ENCODE measurements around the gene PLXNA4.

Gene PLXNA4, protein sequence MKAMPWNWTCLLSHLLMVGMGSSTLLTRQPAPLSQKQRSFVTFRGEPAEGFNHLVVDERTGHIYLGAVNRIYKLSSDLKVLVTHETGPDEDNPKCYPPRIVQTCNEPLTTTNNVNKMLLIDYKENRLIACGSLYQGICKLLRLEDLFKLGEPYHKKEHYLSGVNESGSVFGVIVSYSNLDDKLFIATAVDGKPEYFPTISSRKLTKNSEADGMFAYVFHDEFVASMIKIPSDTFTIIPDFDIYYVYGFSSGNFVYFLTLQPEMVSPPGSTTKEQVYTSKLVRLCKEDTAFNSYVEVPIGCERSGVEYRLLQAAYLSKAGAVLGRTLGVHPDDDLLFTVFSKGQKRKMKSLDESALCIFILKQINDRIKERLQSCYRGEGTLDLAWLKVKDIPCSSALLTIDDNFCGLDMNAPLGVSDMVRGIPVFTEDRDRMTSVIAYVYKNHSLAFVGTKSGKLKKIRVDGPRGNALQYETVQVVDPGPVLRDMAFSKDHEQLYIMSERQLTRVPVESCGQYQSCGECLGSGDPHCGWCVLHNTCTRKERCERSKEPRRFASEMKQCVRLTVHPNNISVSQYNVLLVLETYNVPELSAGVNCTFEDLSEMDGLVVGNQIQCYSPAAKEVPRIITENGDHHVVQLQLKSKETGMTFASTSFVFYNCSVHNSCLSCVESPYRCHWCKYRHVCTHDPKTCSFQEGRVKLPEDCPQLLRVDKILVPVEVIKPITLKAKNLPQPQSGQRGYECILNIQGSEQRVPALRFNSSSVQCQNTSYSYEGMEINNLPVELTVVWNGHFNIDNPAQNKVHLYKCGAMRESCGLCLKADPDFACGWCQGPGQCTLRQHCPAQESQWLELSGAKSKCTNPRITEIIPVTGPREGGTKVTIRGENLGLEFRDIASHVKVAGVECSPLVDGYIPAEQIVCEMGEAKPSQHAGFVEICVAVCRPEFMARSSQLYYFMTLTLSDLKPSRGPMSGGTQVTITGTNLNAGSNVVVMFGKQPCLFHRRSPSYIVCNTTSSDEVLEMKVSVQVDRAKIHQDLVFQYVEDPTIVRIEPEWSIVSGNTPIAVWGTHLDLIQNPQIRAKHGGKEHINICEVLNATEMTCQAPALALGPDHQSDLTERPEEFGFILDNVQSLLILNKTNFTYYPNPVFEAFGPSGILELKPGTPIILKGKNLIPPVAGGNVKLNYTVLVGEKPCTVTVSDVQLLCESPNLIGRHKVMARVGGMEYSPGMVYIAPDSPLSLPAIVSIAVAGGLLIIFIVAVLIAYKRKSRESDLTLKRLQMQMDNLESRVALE (N-terminal part only)

GRCh38 chr7:132575982-132576720 lies at the start of gene PLXNA4:
Gene PLXNA4, minus strand, starts transcription at chr7:132576470. Its CDS starts 67,777 bp downstream, at chr7:132508693.
- ATAC-seq = peak; percentile 26
- Mint-ChIP-seq H3K27me3 (peaks cover 85% of the 10 kb centered on the region), H3K4me3 (peak within 1 kb of the TSS; percentile 75 to 76), H3K9me3 (no peaks in the 10 kb centered on the region), H3K27ac (peak within 1 kb of the TSS in 1 of 2 donors; percentile 56), H3K4me1 (peaks cover 58% of the 10 kb centered on the region)
- DNase-seq = no peak

DNA sequence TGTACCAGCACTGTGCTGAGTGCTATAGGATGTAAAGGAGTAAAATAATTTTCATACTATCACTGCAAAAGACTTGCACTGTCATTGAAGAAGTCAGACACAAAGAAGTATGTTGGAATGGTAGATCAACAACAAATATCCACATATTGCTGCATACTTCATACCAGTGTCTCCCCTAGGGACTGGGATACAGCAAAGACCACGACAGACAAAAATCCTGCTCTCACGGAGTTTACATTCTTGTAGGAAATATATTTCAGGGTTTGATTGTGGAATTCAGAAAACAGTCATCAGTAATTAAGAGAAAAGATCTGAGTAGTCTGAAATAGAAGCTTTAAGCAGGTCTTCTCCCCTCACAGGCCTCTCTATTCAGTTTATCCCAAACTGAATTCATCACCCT lies 49.4 kb upstream of the PLXNA4 start:
- no peak for ATAC-seq
- H3K4me3 Mint-ChIP-seq = no peak overlapping the region

GRCh38 chr7:132622081-132622480 lies 45.8 kb upstream of the PLXNA4 start:
- no peak for DNase-seq
- no peak for ATAC-seq
- Mint-ChIP-seq H3K27ac (no peak overlapping the region), H3K27me3 (no peaks in the 10 kb centered on the region), H3K4me1 (peaks cover 5% of the 10 kb centered on the region), H3K4me3 (no peak overlapping the region), H3K9me3 (peaks cover 0 to 13% of the 10 kb centered on the region in 2 donors)

More for the DNA sequence above, 49.4 kb upstream of the PLXNA4 start:
- no peak for DNase-seq
- Mint-ChIP-seq H3K27me3 (no peaks in the 10 kb centered on the region), H3K27ac (no peak overlapping the region), H3K9me3 (peaks cover 0 to 13% of the 10 kb centered on the region in 2 donors), H3K4me1 (peaks cover 5% of the 10 kb centered on the region)

DNA sequence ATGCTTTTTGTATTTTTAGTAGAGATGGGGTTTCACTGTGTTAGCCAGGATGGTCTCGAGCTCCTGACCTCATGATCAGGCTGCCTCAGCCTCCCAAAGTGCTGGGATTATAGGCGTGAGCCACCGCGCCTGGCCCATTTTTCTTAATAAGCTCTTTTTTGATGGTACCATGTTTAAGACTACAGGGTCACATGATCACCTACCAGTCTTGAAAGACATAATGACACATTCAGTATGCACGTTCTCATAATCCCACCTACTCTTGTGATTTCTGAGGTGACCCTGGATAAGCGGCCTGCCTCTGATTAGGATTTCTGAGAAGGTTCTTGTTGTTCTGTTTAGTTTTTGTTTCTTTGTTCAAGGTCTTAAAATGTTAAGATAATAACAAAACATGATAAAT lies 43.7 kb upstream of the PLXNA4 start:
- ATAC-seq (no peak), DNase-seq (no peak)
- H3K9me3 Mint-ChIP-seq = peaks cover 0 to 2% of the 10 kb centered on the region in 2 donors
- H3K4me3 Mint-ChIP-seq = no peak overlapping the region
- H3K27me3 Mint-ChIP-seq = peaks cover 13% of the 10 kb centered on the region
- peaks cover 4% of the 10 kb centered on the region for H3K4me1 Mint-ChIP-seq
- no peak overlapping the region for H3K27ac Mint-ChIP-seq

- Mint-ChIP-seq H3K27me3 (peaks cover 23% of the 10 kb centered on the region), H3K4me3 (no peak overlapping the region), H3K27ac (no peak overlapping the region), H3K4me1 (peaks cover 10% of the 10 kb centered on the region), H3K9me3 (no peaks in the 10 kb centered on the region)
- DNase-seq = no peak
- ATAC-seq = no peak
These were observed 42.7 kb upstream of the PLXNA4 start for GRCh38 chr7:132618956-132619305.

- peaks cover 10% of the 10 kb centered on the region for H3K4me1 Mint-ChIP-seq
- H3K9me3 Mint-ChIP-seq = no peaks in the 10 kb centered on the region
- peaks cover 23% of the 10 kb centered on the region for H3K27me3 Mint-ChIP-seq
- no peak overlapping the region for H3K27ac Mint-ChIP-seq
- H3K4me3 Mint-ChIP-seq = no peak overlapping the region
- ATAC-seq (no peak), DNase-seq (no peak)
These were observed 42.1 kb upstream of the PLXNA4 start for GRCh38 chr7:132618271-132618955.

- H3K4me3 Mint-ChIP-seq = peak overlapping the region; percentile 52 to 65
- ATAC-seq (no peak), DNase-seq (no peak)
- peaks cover 23% of the 10 kb centered on the region for H3K27me3 Mint-ChIP-seq
- peak overlapping the region in 1 of 2 donors; percentile 63 for H3K27ac Mint-ChIP-seq
- peaks cover 10% of the 10 kb centered on the region for H3K4me1 Mint-ChIP-seq
- no peaks in the 10 kb centered on the region for H3K9me3 Mint-ChIP-seq
These were observed 38.4 kb upstream of the PLXNA4 start for GRCh38 chr7:132614428-132615318.

GRCh38 chr7:132613737-132614136 lies 37.5 kb upstream of the PLXNA4 start:
- Mint-ChIP-seq H3K4me1 (peaks cover 10% of the 10 kb centered on the region), H3K9me3 (no peaks in the 10 kb centered on the region), H3K27ac (no peak overlapping the region), H3K4me3 (no peak overlapping the region), H3K27me3 (peaks cover 23% of the 10 kb centered on the region)
- ATAC-seq (no peak), DNase-seq (no peak)

DNA sequence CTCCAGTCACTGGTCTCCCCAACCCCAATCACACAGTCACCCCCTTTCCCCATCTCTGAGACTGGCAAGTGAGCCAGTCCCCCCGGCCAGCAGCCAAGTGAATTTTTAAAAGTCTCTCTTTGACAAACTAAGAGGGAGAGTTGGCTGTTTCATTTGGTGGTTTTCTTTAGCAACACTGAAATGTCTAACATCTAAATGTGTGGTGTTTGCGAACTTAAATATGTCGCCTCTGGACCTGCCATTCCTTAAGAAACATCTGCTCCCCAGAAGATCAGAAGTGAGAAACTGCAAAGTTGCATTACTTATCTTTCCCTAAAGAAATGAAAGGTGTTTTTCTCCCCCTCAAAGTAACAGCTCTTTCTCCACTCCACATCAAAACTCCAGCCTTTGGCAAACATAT lies 34.7 kb upstream of the PLXNA4 start:
- Mint-ChIP-seq H3K9me3 (no peaks in the 10 kb centered on the region), H3K4me3 (no peak overlapping the region), H3K27ac (no peak overlapping the region), H3K4me1 (peaks cover 10% of the 10 kb centered on the region), H3K27me3 (peaks cover 21% of the 10 kb centered on the region)
- no peak for DNase-seq
- ATAC-seq = no peak

DNA sequence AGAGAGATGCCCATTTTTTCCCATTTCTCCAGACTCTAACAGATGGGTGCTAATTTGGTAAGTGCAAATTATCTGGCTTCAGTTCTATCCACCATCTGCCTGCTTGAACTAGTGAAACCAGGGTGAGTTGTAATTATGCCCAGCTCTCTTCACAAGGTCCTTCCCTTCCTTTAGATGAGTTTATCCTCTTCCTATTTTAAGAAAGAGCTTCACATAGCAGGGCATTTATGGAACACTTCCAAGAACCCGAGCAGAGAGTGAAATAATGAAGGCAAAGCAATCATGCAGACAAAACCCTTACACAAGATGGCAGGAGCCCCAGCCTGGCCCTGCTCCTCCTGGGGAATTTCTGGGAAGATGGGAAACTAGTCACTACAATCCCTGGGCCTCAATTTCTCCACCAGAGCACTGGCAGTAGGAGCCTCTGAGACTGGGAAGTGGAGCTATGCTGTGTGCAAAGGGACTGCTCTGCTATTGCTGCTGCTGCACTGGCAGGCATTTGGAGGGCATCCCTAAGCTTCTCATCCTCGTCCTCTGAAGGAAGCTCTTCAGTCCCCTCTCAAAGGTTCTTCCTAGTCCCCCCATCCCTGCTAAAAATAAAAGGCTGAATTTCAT lies 33.7 kb upstream of the PLXNA4 start:
- H3K4me3 Mint-ChIP-seq = no peak overlapping the region
- peaks cover 11% of the 10 kb centered on the region for H3K27me3 Mint-ChIP-seq
- no peak for DNase-seq
- no peak for ATAC-seq
- H3K9me3 Mint-ChIP-seq = no peaks in the 10 kb centered on the region
- no peak overlapping the region for H3K27ac Mint-ChIP-seq
- peaks cover 10% of the 10 kb centered on the region for H3K4me1 Mint-ChIP-seq

GRCh38 chr7:132609222-132609621 lies 33.0 kb upstream of the PLXNA4 start:
- Mint-ChIP-seq H3K4me3 (no peak overlapping the region), H3K4me1 (peaks cover 2% of the 10 kb centered on the region), H3K27ac (no peak overlapping the region), H3K27me3 (peaks cover 3% of the 10 kb centered on the region), H3K9me3 (no peaks in the 10 kb centered on the region)
- no peak for ATAC-seq
- DNase-seq = no peak

DNA sequence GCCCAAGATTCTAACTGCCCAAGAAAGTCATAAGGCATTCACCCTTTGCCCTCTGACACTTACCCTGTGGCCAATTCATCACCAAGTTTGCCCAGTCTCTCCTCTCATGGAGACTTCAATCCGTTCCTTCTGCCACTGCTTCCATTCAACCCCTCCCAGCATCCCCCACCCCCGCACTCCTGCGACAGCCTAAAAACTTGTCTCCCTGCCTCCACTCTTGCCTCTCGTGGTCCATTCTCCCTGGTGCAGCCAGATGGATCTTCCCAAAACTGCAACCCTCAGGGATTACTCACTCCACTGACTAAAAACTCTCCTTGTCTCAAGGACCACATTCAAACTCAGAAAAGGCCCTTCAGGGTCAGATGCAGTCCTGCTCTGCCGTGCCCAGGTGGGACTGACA lies 32.3 kb upstream of the PLXNA4 start:
- no peaks in the 10 kb centered on the region for H3K4me1 Mint-ChIP-seq
- no peak for ATAC-seq
- H3K27me3 Mint-ChIP-seq = no peaks in the 10 kb centered on the region
- H3K27ac Mint-ChIP-seq = no peak overlapping the region
- no peaks in the 10 kb centered on the region for H3K9me3 Mint-ChIP-seq
- no peak overlapping the region for H3K4me3 Mint-ChIP-seq
- DNase-seq = no peak

DNA sequence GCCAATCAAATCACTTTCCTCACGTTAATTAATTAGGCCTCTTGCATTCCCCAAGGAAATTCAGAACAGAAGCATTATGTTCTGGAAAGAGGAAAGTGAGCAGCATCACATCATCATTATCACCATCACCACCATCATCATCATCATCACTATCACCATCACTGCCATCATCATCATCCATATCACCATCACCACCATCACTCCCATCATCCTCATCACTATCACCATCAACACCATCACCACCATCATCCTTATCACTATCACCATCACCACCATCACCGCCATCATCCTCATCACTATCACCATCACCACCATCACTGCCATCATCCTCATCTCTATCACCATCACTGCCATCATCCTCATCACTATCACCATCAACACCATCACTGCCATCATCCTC lies 31.4 kb upstream of the PLXNA4 start:
- no peak for ATAC-seq
- H3K4me1 Mint-ChIP-seq = no peaks in the 10 kb centered on the region
- no peak for DNase-seq
- no peak overlapping the region for H3K27ac Mint-ChIP-seq
- H3K27me3 Mint-ChIP-seq = no peaks in the 10 kb centered on the region
- H3K9me3 Mint-ChIP-seq = no peaks in the 10 kb centered on the region
- no peak overlapping the region for H3K4me3 Mint-ChIP-seq

Data from stimulated activated naive CD8-positive, alpha-beta T cell treated with anti-CD3 and anti-CD28 coated beads, Interleukin-15, amount 100 ng/mL, for 72 hours (primary cell).